ENCODE results near the gene ZNF341. TPM values are rescaled to one million over a fixed set of nuclear protein-coding genes. Genes with fewer than 3 reads are reported as not detected.
"Not testable (repeated sequence)": the region's sequence is repeated elsewhere in the genome, so short reads cannot be mapped to it uniquely, and the experiment has no call there.

ZNF341 gene
- 1 to 10 TPM in 10 of 12 donors, not detected in 2; 2.1 to 4.6 (median 2.7) TPM for polyA plus RNA-seq (ENCODE audit: insufficient read length in 12 of 12)
- long read RNA-seq, donor 1, result 0 reads
- long read RNA-seq, donor 2, result 0 reads
- long read RNA-seq, donor 3, result 0 reads
- long read RNA-seq, donor 4, result 0 reads
- long read RNA-seq, donor 5, partial matches to known transcripts, result 0 of 2 reads
- long read RNA-seq, donor 5, other reads (novel, unspliced or antisense), result 0 of 2 reads
- long read RNA-seq, donor 6, result 0 reads
- long read RNA-seq, donor 7, result 0 reads
- long read RNA-seq, donor 8, result 0 reads
- long read RNA-seq, donor 9, result 0 reads
- long read RNA-seq, donor 10, result 0 reads
- long read RNA-seq, donor 11, result 0 reads

- no peak for DNase-seq
Observed at GRCh38 chr20:33731693-33732165, at the start of gene ZNF341. Gene ZNF341, plus strand, starts transcription at chr20:33731996. Its CDS starts 26 bp downstream, at chr20:33732022.

- DNase-seq, result no peak
Observed at GRCh38 chr20:33684533-33685327, 47.1 kb upstream of the ZNF341 start.

GRCh38 chr20:33685328-33686099 lies 46.3 kb upstream of the ZNF341 start:
- DNase-seq, result peak; percentile 48

GRCh38 chr20:33686100-33686983 lies 45.5 kb upstream of the ZNF341 start, which contains the start of gene E2F1:
Gene E2F1, minus strand, starts transcription at chr20:33686385. Its CDS starts 121 bp downstream, at chr20:33686264.
- DNase-seq, result peak; percentile 92

- DNase-seq, result no peak
Observed at GRCh38 chr20:33686984-33687366, 44.8 kb upstream of the ZNF341 start.

- no peak for DNase-seq
Observed at GRCh38 chr20:33687370-33687915, 44.4 kb upstream of the ZNF341 start.

GRCh38 chr20:33687993-33688937 lies 43.5 kb upstream of the ZNF341 start:
- no peak for DNase-seq

- DNase-seq, result no peak
Observed at GRCh38 chr20:33688938-33689424, 42.8 kb upstream of the ZNF341 start.

- DNase-seq, result no peak
Observed at GRCh38 chr20:33689493-33689892, 42.3 kb upstream of the ZNF341 start.

GRCh38 chr20:33689973-33690372 lies 41.8 kb upstream of the ZNF341 start:
- no peak for DNase-seq

GRCh38 chr20:33693289-33693688 lies 38.5 kb upstream of the ZNF341 start:
- DNase-seq, result no peak

GRCh38 chr20:33693741-33694638 lies 37.8 kb upstream of the ZNF341 start:
- DNase-seq, result peak; percentile 77

- no peak for DNase-seq
Observed at GRCh38 chr20:33694639-33695012, 37.2 kb upstream of the ZNF341 start.

GRCh38 chr20:33696448-33696847 lies 35.3 kb upstream of the ZNF341 start:
- no peak for DNase-seq

- peak; percentile 79 for DNase-seq
Observed at GRCh38 chr20:33697129-33697528, 34.7 kb upstream of the ZNF341 start.

- DNase-seq, result not testable (repeated sequence)
Observed at GRCh38 chr20:33698966-33699365, 32.8 kb upstream of the ZNF341 start.

- DNase-seq, result not testable (repeated sequence)
Observed at GRCh38 chr20:33700696-33701441, 30.9 kb upstream of the ZNF341 start.
